GM13976 (cell line): ENCODE results near the gene PACS2.

Source experiments
- DNase-seq: peaks from one replicate; pipeline ENCODE4 v3.0.0; 2012; ENCODE audit warnings: low spot score
- CTCF ChIP-seq: IDR thresholded peaks from 2 replicates; pipeline ENCODE4 v1.5.1; 2012; ENCODE audit warnings: borderline replicate concordance, mild to moderate bottlenecking; ENCODE audit not compliant: insufficient read depth; ENCODE audit errors: extremely low read depth, missing control alignments, control extremely low read depth
- in situ Hi-C: fragments of 300-500 bp; cut with MboI; formaldehyde crosslinking; loops from one replicate; pipeline ENCODE4 v1.12.0; 2022; ENCODE audit warnings: low sequenced_read_pairs, mixed read lengths, inconsistent platforms; ENCODE audit not compliant: unreplicated experiment

PACS2 gene

GRCh38 chr14:105431256-105431655 is 116.7 kb downstream of the PACS2 start:
- no peak for DNase-seq
- in situ Hi-C loops, result no loop called here
- no peak for TF ChIP-seq CTCF

DNA sequence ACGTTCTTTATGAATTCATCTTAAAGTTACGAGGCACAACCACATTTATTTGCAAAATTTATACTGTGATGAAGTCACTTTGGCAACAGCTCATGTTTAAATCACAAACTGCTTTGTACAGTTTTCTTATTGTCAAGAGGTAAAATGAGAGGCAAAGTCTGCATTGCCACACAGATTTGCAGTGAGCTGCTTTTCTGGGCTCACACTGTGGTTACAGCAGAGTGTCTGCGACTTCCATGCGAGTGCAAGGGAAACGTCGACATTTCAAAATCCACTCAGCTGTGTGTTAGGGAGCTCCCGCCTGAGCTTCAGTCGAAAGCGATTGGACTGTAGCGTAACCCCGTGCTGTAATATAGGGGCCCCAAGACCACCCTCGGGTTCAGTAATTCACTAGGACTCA is 118.1 kb downstream of the PACS2 start:
- DNase-seq, result no peak
- no peak for TF ChIP-seq CTCF
- in situ Hi-C loops, result no loop called here

- no peak for DNase-seq
- TF ChIP-seq CTCF, result no peak
- in situ Hi-C loops, result no loop called here
Observed at GRCh38 chr14:105433161-105433605, 118.6 kb downstream of the PACS2 start.

DNA sequence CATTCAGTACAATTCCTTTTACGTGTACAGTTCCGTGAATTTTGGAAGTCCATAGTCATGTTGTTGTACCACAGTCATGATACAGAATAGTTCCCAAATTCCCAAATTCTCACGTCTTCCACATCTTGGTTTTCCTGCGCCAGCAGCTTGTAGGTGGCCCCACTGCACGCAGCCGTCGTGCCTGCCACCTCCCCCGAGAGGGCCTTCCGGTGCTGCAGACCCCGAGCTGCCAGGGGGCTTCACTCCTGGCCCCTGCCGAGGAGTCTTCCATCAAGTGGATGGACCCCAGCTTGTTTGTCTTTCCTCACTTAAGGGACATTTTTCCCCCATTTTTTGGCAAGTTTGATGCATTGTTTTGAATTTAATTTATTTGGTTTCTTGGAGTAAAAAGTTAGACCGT is 121.9 kb downstream of the PACS2 start:
- no peak for DNase-seq
- no peak for TF ChIP-seq CTCF
- in situ Hi-C loops, result no loop called here

- in situ Hi-C loops, result no loop called here
- DNase-seq, result no peak
- TF ChIP-seq CTCF, result no peak
Observed at GRCh38 chr14:105436891-105437722, 122.6 kb downstream of the PACS2 start.

DNA sequence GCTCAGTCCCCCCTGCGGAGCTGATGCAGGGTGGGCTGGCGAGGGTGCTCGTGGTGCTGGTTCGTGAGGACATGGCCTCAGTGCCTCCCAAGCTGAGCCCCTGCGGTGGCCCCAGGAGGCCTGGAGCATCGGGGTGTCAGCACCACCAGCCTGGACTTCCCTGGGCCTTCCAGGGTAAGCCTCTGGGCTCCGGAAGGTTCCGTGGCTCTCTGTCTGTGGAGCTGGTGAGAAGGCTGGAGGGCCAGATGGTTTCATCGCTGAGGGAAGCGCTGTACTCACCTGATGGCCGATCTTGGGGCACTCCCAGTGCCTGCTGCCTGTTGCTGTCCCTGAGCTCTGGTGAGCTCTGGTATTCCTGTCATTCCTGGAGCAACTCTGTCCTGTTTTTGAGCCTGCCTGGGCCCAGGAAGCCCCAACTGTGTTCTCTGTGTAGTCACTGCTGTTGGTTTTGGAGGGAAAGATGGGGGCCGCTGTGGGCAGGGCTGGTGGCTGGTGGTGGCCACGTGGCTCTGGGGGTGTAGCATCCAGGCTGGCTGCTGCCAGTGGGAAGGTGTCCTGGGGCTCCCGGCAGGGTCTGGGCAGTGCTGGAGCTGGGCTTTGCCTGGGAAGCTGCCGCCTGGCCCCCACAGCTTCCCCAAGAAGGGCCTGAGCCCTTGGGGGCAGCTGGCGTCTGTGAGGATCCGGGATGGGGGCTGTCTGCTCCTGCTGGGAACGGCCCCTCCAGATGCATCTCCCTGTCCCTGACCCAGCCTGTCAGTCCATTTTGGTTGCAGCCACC is 123.4 kb downstream of the PACS2 start:
- DNase-seq, result no peak
- TF ChIP-seq CTCF, result no peak
- in situ Hi-C loops, result no loop called here
